SK-N-SH (cell line): ENCODE data around the gene CORO1A. TPM values are rescaled to one million over a fixed set of nuclear protein-coding genes. Genes with fewer than 3 reads are reported as not detected.

Experiments used
- CTCF ChIA-PET: fragments of 300-600, 350-600 bp; formaldehyde crosslinking; extraction: SDS; loops from one replicate; lab custom pipeline; 2021; lab: Yijun Ruan, JAX
- POLR2A ChIA-PET: fragments of 350-600 bp; sonication (Branson Sonifier 250); formaldehyde crosslinking; extraction: SDS; loops from one replicate; lab custom pipeline; 2020; ENCODE audit warnings: antibody characterized with exemption, inconsistent platforms; lab: Yijun Ruan, JAX
- DNase-seq: peaks from one replicate; pipeline ENCODE4 v3.0.0; 2012
- H2AFZ ChIP-seq: fragments of 200-600 bp; sonication (generic); 2 replicates; pipeline ENCODE4 v1.8.1; 2016; ENCODE audit warnings: antibody characterized with exemption, mild to moderate bottlenecking, low read depth
- H3F3A ChIP-seq: fragments of 200-600 bp; sonication (generic); replicated peaks from 2 replicates; pipeline ENCODE3; 2016; ENCODE audit warnings: antibody characterized with exemption, mild to moderate bottlenecking; ENCODE audit not compliant: insufficient read depth
- H3K27ac ChIP-seq, 2 experiments: fragments of 200-500 bp in 1 of 2; fragments of 200-600 bp in 1 of 2; sonication (Bioruptor generic) in 1 of 2; sonication (generic), shearing (Covaris generic) in 1 of 2; 2 replicates each; pipeline versions ENCODE4 v1.5.1 to v1.6.1; 2014 to 2016; ENCODE audit warnings: low read depth in 2 of 2, inconsistent platforms in 1 of 2, low read length in 1 of 2, mild to moderate bottlenecking in 1 of 2, mixed read lengths in 1 of 2
- H3K27me3 ChIP-seq: fragments of 200-600 bp; sonication (generic), shearing (Covaris generic); 2 replicates; pipeline ENCODE4 v1.6.1; 2016; ENCODE audit warnings: mixed run types; ENCODE audit not compliant: insufficient read depth
- H3K36me3 ChIP-seq, 2 experiments: fragments of 200-500 bp in 1 of 2; fragments of 200-600 bp in 1 of 2; sonication (Bioruptor generic) in 1 of 2; sonication (generic) in 1 of 2; replicated peaks in 1 of 2; 2 replicates each; pipeline versions ENCODE3 to v1.5.1; 2014 to 2016; ENCODE audit warnings: low read length in 1 of 2, mild to moderate bottlenecking in 1 of 2; ENCODE audit not compliant: insufficient read depth in 2 of 2, control insufficient read depth in 1 of 2
- H3K4me1 ChIP-seq, 2 experiments: fragments of 200-500 bp in 1 of 2; fragments of 200-600 bp in 1 of 2; sonication (Bioruptor generic) in 1 of 2; sonication (generic), shearing (Covaris generic) in 1 of 2; 2 replicates each; pipeline versions ENCODE4 v1.5.1 to v1.6.1; 2014 to 2016; ENCODE audit warnings: low read depth in 1 of 2, low read length in 1 of 2, mixed run types in 1 of 2; ENCODE audit not compliant: insufficient read depth in 2 of 2, control insufficient read depth in 1 of 2
- H3K4me2 ChIP-seq: fragments of 200-600 bp; sonication (generic), shearing (Covaris generic); 2 replicates; pipeline ENCODE4 v1.6.1; 2017; ENCODE audit warnings: mixed run types
- H3K4me3 ChIP-seq, 2 experiments: fragments of 200-500 bp in 1 of 2; fragments of 200-600 bp in 1 of 2; sonication (Bioruptor generic) in 1 of 2; sonication (generic), shearing (Covaris generic) in 1 of 2; 2 replicates each; pipeline versions ENCODE4 v1.5.1 to v1.8.1; 2014 to 2016; ENCODE audit warnings: low read depth in 2 of 2, inconsistent platforms in 1 of 2, low read length in 1 of 2, mild to moderate bottlenecking in 1 of 2, mixed read lengths in 1 of 2, moderate library complexity in 1 of 2
- H3K79me2 ChIP-seq: fragments of 200-600 bp; sonication (generic); 2 replicates; pipeline ENCODE4 v1.8.1; 2017; ENCODE audit warnings: mild to moderate bottlenecking; ENCODE audit not compliant: insufficient read depth
- H3K9ac ChIP-seq: fragments of 200-600 bp; sonication (generic); 2 replicates; pipeline ENCODE4 v1.6.1; 2017; ENCODE audit warnings: mixed run types
- H3K9me2 ChIP-seq: fragments of 200-600 bp; sonication (generic); 2 replicates; pipeline ENCODE4 v1.6.1; 2017; ENCODE audit warnings: mixed run types
- H3K9me3 ChIP-seq: fragments of 200-600 bp; sonication (generic); 2 replicates; pipeline ENCODE4 v1.6.1; 2017; ENCODE audit warnings: mixed run types, mild to moderate bottlenecking, moderate library complexity
- H4K20me1 ChIP-seq: fragments of 200-600 bp; sonication (generic); 2 replicates; pipeline ENCODE4 v1.6.1; 2017; ENCODE audit warnings: mild to moderate bottlenecking, mixed run types; ENCODE audit not compliant: insufficient read depth
- EP300 ChIP-seq, 2 experiments: IDR thresholded peaks; 2 replicates each; pipeline versions ENCODE4 v1.4.0 to v1.6.1; 2012; ENCODE audit warnings: borderline replicate concordance in 1 of 2, low read depth in 1 of 2, low read length in 1 of 2
- FOSL2 ChIP-seq: IDR thresholded peaks from 2 replicates; pipeline ENCODE4 v1.4.0; 2012; ENCODE audit warnings: low read depth, mild to moderate bottlenecking, moderate library complexity, borderline replicate concordance
- FOXM1 ChIP-seq: IDR thresholded peaks from 2 replicates; pipeline ENCODE4 v1.4.0; 2012; ENCODE audit warnings: low read depth, mild to moderate bottlenecking
- GATA2 ChIP-seq: sonication (generic); formaldehyde crosslinking; IDR thresholded peaks from 2 replicates; pipeline ENCODE4 v1.5.0; 2020; ENCODE audit warnings: mild to moderate bottlenecking, missing genetic modification reagents
- JUND ChIP-seq: IDR thresholded peaks from 2 replicates; pipeline ENCODE4 v1.4.0; 2012
- NFIC ChIP-seq: IDR thresholded peaks from 2 replicates; pipeline ENCODE4 v1.4.0; 2012; ENCODE audit warnings: borderline replicate concordance
- NRF1 ChIP-seq: IDR thresholded peaks from 2 replicates; pipeline ENCODE4 v1.6.1; 2012; ENCODE audit warnings: low read depth, mild to moderate bottlenecking, low read length
- TCF12 ChIP-seq: IDR thresholded peaks from 2 replicates; pipeline ENCODE4 v1.4.0; 2012
- USF2 ChIP-seq: fragments of 150-350 bp; IDR thresholded peaks from 2 replicates; pipeline ENCODE4 v1.6.1; 2017; ENCODE audit warnings: antibody characterized with exemption, low read length, low read depth, borderline replicate concordance
- ZBTB33 ChIP-seq: IDR thresholded peaks from 2 replicates; pipeline ENCODE4 v1.4.0; 2012; ENCODE audit warnings: low read depth, borderline replicate concordance
- WGBS: methylation state at CpG from one replicate; pipeline ENCODE4 v1.1.6; 2017; ENCODE audit warnings: low lambda C conversion rate; 5-methylcytosine and 5-hydroxymethylcytosine counted together
- polyA plus RNA-seq, 3 experiments: library from polyadenylated mRNA; depleted of rRNA; stranded (reverse); fragments of >200 nt; gene quantifications; 2 replicates each; pipeline ENCODE4 v1.2.3, GENCODE V29; 2012
- TF ChIP-seq, protein P1 (sequence below): IDR thresholded peaks from 2 replicates; pipeline ENCODE4; 2012

CORO1A gene
- polyA plus RNA-seq, 1 of the 3 experiments (the other 2 are of a cell fraction): 13.5 TPM

DNA sequence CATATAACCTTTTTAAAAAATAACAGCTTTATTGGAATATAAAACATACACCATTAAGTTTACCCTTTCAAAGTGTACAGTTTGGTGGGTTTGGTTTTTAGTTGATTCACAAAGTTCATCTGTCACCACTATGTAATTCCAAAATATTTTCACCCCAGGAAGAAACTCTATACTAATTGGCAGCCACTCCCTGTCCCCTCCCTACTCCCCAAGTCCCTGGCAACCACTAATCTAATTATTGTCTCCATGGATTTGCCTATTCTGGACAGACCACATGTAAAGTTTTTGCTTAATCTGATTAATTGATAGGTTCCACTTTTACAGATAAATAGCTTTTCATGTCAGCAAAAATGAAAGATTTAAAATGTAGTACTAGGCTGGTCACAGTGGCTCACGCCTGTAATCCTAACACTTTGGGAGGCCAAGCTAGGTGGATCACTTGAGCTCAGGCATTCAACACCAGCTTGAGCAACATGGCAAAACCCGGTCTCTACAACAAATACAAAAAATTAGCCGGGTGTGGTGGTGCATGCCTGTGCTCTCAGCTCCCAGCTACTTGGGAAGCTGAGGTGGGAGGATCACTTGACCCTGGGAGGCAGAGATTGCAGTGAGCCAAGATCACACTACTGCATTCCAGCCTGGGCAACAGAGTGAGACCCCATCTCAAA is 35.4 kb upstream of the CORO1A start:
- CTCF ChIA-PET: interaction anchor here (0.9 to 1.3 kb wide), 3 partner anchors 12 to 56 kb away, joined by 3 to 4 read pairs (median 3); partner anchors contain the start of gene TBX6
- TF ChIP-seq TCF12: no peak
- TF ChIP-seq FOXM1: no peak
- no peak for TF ChIP-seq NFIC
- TF ChIP-seq, all 33 proteins: peak for 0
- H3F3A ChIP-seq: no peaks in the 10 kb centered on the region
- no peaks in the 10 kb centered on the region; the same call in 1 of the 2 replicates for H3K9me3 ChIP-seq
- no peak overlapping the region for H3K4me2 ChIP-seq
- H4K20me1 ChIP-seq: no peaks in the 10 kb centered on the region
- no peak overlapping the region for H3K9ac ChIP-seq
- POLR2A ChIA-PET: no interaction called here
- no peaks in the 10 kb centered on the region for H3K27me3 ChIP-seq
- no peak overlapping the region for H3K27ac ChIP-seq
- H3K4me3 ChIP-seq: no peak overlapping the region
- H3K79me2 ChIP-seq: no peaks in the 10 kb centered on the region
- no peaks in the 10 kb centered on the region for H3K9me2 ChIP-seq
- H3K36me3 ChIP-seq: no peaks in the 10 kb centered on the region
- DNase-seq: no peak
- WGBS: 36% methylated on average over 3 of the region's 3 CpGs
- H2AFZ ChIP-seq: no peak overlapping the region
- no peaks in the 10 kb centered on the region for H3K4me1 ChIP-seq

GRCh38 chr16:30149250-30149930 is 34.0 kb upstream of the CORO1A start:
- TF ChIP-seq ZBTB33 (no peak), NRF1 (no peak), TCF12 (no peak)
- Histone ChIP-seq H3F3A (no peaks in the 10 kb centered on the region), H3K27me3 (no peaks in the 10 kb centered on the region), H3K9me2 (no peaks in the 10 kb centered on the region), H3K79me2 (no peaks in the 10 kb centered on the region), H3K9me3 (no peaks in the 10 kb centered on the region; the same call in 1 of the 2 replicates), H4K20me1 (no peaks in the 10 kb centered on the region), H3K27ac (no peak overlapping the region), H2AFZ (no peak overlapping the region), H3K4me2 (no peak overlapping the region), H3K4me1 (no peaks in the 10 kb centered on the region), H3K9ac (no peak overlapping the region), H3K36me3 (no peaks in the 10 kb centered on the region), H3K4me3 (no peak overlapping the region)
- no peak for DNase-seq
- POLR2A ChIA-PET: no interaction called here
- CTCF ChIA-PET: no interaction called here
- WGBS: 48% methylated on average over 5 of the region's 5 CpGs

GRCh38 chr16:30151091-30151490 is 32.3 kb upstream of the CORO1A start:
- Histone ChIP-seq H3K79me2 (no peaks in the 10 kb centered on the region), H2AFZ (no peak overlapping the region), H3F3A (no peaks in the 10 kb centered on the region), H4K20me1 (no peaks in the 10 kb centered on the region), H3K9me3 (no peaks in the 10 kb centered on the region; the same call in 1 of the 2 replicates), H3K27me3 (no peaks in the 10 kb centered on the region), H3K27ac (no peak overlapping the region), H3K4me2 (no peak overlapping the region), H3K4me3 (no peak overlapping the region), H3K9ac (no peak overlapping the region), H3K9me2 (no peaks in the 10 kb centered on the region), H3K4me1 (no peaks in the 10 kb centered on the region), H3K36me3 (no peaks in the 10 kb centered on the region)
- no peak for TF ChIP-seq USF2
- TF ChIP-seq JUND: no peak
- TF ChIP-seq EP300 (IDR thresholded peaks at IDR 0.05; ENCODE audit: borderline replicate concordance in 1 of 2, low read depth in 1 of 2, low read length in 1 of 2): no peak
- no peak for TF ChIP-seq GATA2 (CRISPR knock-in tag)
- TF ChIP-seq, protein P1, sequence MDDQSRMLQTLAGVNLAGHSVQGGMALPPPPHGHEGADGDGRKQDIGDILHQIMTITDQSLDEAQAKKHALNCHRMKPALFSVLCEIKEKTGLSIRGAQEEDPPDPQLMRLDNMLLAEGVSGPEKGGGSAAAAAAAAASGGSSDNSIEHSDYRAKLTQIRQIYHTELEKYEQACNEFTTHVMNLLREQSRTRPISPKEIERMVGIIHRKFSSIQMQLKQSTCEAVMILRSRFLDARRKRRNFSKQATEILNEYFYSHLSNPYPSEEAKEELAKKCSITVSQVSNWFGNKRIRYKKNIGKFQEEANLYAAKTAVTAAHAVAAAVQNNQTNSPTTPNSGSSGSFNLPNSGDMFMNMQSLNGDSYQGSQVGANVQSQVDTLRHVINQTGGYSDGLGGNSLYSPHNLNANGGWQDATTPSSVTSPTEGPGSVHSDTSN: no peak
- TF ChIP-seq FOSL2: no peak
- POLR2A ChIA-PET: no interaction called here
- WGBS: 68% methylated on average over 7 of the region's 7 CpGs
- CTCF ChIA-PET: no interaction called here
- no peak for DNase-seq
